Measurements from ENCODE around the gene NCOR2. TPM values are rescaled to one million over a fixed set of nuclear protein-coding genes. Genes with fewer than 3 reads are reported as not detected.

Gene NCOR2
- 159 TPM for total RNA-seq
- long read RNA-seq, partial matches to known transcripts = 112 of 199 reads
- long read RNA-seq, other reads (novel, unspliced or antisense) = 87 of 199 reads

GRCh38 chr12:124566997-124567672, at the start of gene NCOR2:
NCOR2 (minus strand) TSS chr12:124567612; CDS start chr12:124495251, 72,361 bp downstream.
- intact Hi-C loops (cut with DNase I) = loop anchor here (1.0 to 5.0 kb wide), 8 partner anchors 48 to 200 kb away; no protein-coding TSS in a partner anchor
- no peak for DNase-seq (ENCODE audit: low spot score)

- intact Hi-C loops (cut with DNase I) = no loop called here
These were observed 49.2 kb upstream of the NCOR2 start for GRCh38 chr12:124616394-124617221.

GRCh38 chr12:124614512-124615292, 47.3 kb upstream of the NCOR2 start:
- intact Hi-C loops (cut with DNase I) = no loop called here
- no peak for DNase-seq (ENCODE audit: low spot score)

More at GRCh38 chr12:124616394-124617221, 49.2 kb upstream of the NCOR2 start:
- no peak for DNase-seq (ENCODE audit: low spot score)

GRCh38 chr12:124613151-124613585, 45.8 kb upstream of the NCOR2 start:
- intact Hi-C loops (cut with DNase I) = no loop called here

GRCh38 chr12:124612410-124612680, 44.9 kb upstream of the NCOR2 start:
- intact Hi-C loops (cut with DNase I) = no loop called here
- DNase-seq (ENCODE audit: low spot score) = no peak

More at GRCh38 chr12:124613151-124613585, 45.8 kb upstream of the NCOR2 start:
- DNase-seq (ENCODE audit: low spot score) = no peak

- no peak for DNase-seq (ENCODE audit: low spot score)
These were observed 44.4 kb upstream of the NCOR2 start for GRCh38 chr12:124611559-124612409.

GRCh38 chr12:124610629-124611558, 43.5 kb upstream of the NCOR2 start:
- DNase-seq (ENCODE audit: low spot score) = no peak
- intact Hi-C loops (cut with DNase I) = no loop called here

More at GRCh38 chr12:124611559-124612409, 44.4 kb upstream of the NCOR2 start:
- intact Hi-C loops (cut with DNase I) = no loop called here

GRCh38 chr12:124610021-124610612, 42.7 kb upstream of the NCOR2 start:
- DNase-seq (ENCODE audit: low spot score) = no peak
- intact Hi-C loops (cut with DNase I) = no loop called here

- peak; percentile 87 for DNase-seq (ENCODE audit: low spot score)
These were observed 41.9 kb upstream of the NCOR2 start for GRCh38 chr12:124609041-124609989.

GRCh38 chr12:124608450-124608870, 41.0 kb upstream of the NCOR2 start:
- DNase-seq (ENCODE audit: low spot score) = no peak

More at GRCh38 chr12:124609041-124609989, 41.9 kb upstream of the NCOR2 start:
- intact Hi-C loops (cut with DNase I) = no loop called here

GRCh38 chr12:124607681-124608425, 40.4 kb upstream of the NCOR2 start:
- no peak for DNase-seq (ENCODE audit: low spot score)

More at GRCh38 chr12:124608450-124608870, 41.0 kb upstream of the NCOR2 start:
- intact Hi-C loops (cut with DNase I) = no loop called here

GRCh38 chr12:124605883-124606774, 38.7 kb upstream of the NCOR2 start:
- intact Hi-C loops (cut with DNase I) = no loop called here
- no peak for DNase-seq (ENCODE audit: low spot score)

More at GRCh38 chr12:124607681-124608425, 40.4 kb upstream of the NCOR2 start:
- intact Hi-C loops (cut with DNase I) = no loop called here

GRCh38 chr12:124605150-124605882, 37.9 kb upstream of the NCOR2 start:
- DNase-seq (ENCODE audit: low spot score) = no peak
- intact Hi-C loops (cut with DNase I) = no loop called here

- intact Hi-C loops (cut with DNase I) = no loop called here
- no peak for DNase-seq (ENCODE audit: low spot score)
These were observed 36.9 kb upstream of the NCOR2 start for GRCh38 chr12:124604264-124604680.

Data from cardiac septum (tissue), 1 donor.